IMR-90 (cell line): ENCODE results near the gene VAMP8. TPM values are rescaled to one million over a fixed set of nuclear protein-coding genes. Genes with fewer than 3 reads are reported as not detected.
A peak's percentile ranks its signal among the peaks of the same experiment; 100 is the strongest.

Source experiments
- ATAC-seq: fragments of 200-7000 bp; cut with Tn5 transposase; 2 replicates; pipeline ENCODE4 v1.9.1; 2020; ENCODE audit warnings: low read depth, mild to moderate bottlenecking, moderate library complexity
- BruUV-seq: library from RNA; stranded (reverse); fragments of 400-500 nt; replicated peaks from 2 replicates; lab custom pipeline; 2021; lab: Mats Ljungman, UMichigan
- CTCF ChIA-PET: fragments of 300-600 bp; formaldehyde crosslinking; extraction: SDS; loops from one replicate; lab custom pipeline; 2021; ENCODE audit warnings: antibody characterized with exemption; lab: Yijun Ruan, JAX
- POLR2A ChIA-PET: fragments of 300-600 bp; sonication (Branson Sonifier 250); formaldehyde crosslinking; loops from one replicate; lab custom pipeline; 2022; ENCODE audit warnings: antibody characterized with exemption; ENCODE audit not compliant: unreplicated experiment; lab: Charles Lee
- DNase-seq: peaks from one replicate; pipeline ENCODE4 v3.0.0; 2013
- H2AFZ ChIP-seq: replicated peaks from 2 replicates; pipeline ENCODE3; 2013; ENCODE audit warnings: low read length, mild to moderate bottlenecking; ENCODE audit not compliant: poor library complexity
- H2AK5ac ChIP-seq: 2 replicates; pipeline ENCODE4 v1.6.1; 2013; ENCODE audit warnings: low read depth, low read length, inconsistent platforms
- H2AK9ac ChIP-seq: replicated peaks from 2 replicates; pipeline ENCODE3; 2013; ENCODE audit warnings: mild to moderate bottlenecking, low read depth, low read length, moderate library complexity; ENCODE audit not compliant: poor library complexity
- H2BK120ac ChIP-seq: 2 replicates; pipeline ENCODE4 v1.6.1; 2013; ENCODE audit warnings: low read depth, low read length, inconsistent platforms
- H2BK15ac ChIP-seq: 3 replicates; pipeline ENCODE4 v1.6.1; 2013; ENCODE audit warnings: low read depth, low read length, inconsistent platforms
- H2BK20ac ChIP-seq: 2 replicates; pipeline ENCODE4 v1.6.1; 2013; ENCODE audit warnings: low read depth, mild to moderate bottlenecking, inconsistent platforms, low read length, moderate library complexity
- H2BK5ac ChIP-seq: 2 replicates; pipeline ENCODE4 v1.6.1; 2013; ENCODE audit warnings: mild to moderate bottlenecking, low read depth, low read length, inconsistent platforms; ENCODE audit not compliant: poor library complexity, severe bottlenecking
- H3K14ac ChIP-seq: replicated peaks from 2 replicates; pipeline ENCODE4 v1.6.1; 2013; ENCODE audit warnings: low read depth, low read length, inconsistent platforms
- H3K18ac ChIP-seq: 2 replicates; pipeline ENCODE4 v1.6.1; 2013; ENCODE audit warnings: low read depth, low read length, control low read depth
- H3K23ac ChIP-seq: 2 replicates; pipeline ENCODE4 v1.6.1; 2013; ENCODE audit warnings: low read depth, low read length, inconsistent platforms
- H3K27ac ChIP-seq: 2 replicates; pipeline ENCODE4 v1.5.1; 2013; ENCODE audit warnings: mild to moderate bottlenecking, control low read depth, low read length; ENCODE audit not compliant: insufficient read depth
- H3K27me3 ChIP-seq: 2 replicates; pipeline ENCODE4 v1.6.1; 2013; ENCODE audit warnings: low read length; ENCODE audit not compliant: control insufficient read depth, insufficient read depth
- H3K36me3 ChIP-seq: 2 replicates; pipeline ENCODE4 v1.6.1; 2013; ENCODE audit warnings: low read length, mixed read lengths; ENCODE audit not compliant: control insufficient read depth, insufficient read depth
- H3K4ac ChIP-seq: 2 replicates; pipeline ENCODE4 v1.6.1; 2013; ENCODE audit warnings: low read depth, low read length, inconsistent platforms
- H3K4me1 ChIP-seq: 2 replicates; pipeline ENCODE4 v1.6.1; 2013; ENCODE audit warnings: low read length, mixed read lengths; ENCODE audit not compliant: control insufficient read depth, insufficient read depth
- H3K4me2 ChIP-seq: 2 replicates; pipeline ENCODE4 v1.6.1; 2013; ENCODE audit warnings: low read depth, mild to moderate bottlenecking, control low read depth, low read length, moderate library complexity
- H3K4me3 ChIP-seq: 2 replicates; pipeline ENCODE4 v1.5.1; 2013; ENCODE audit warnings: low read depth, mild to moderate bottlenecking, control low read depth, low read length, moderate library complexity; ENCODE audit not compliant: insufficient read depth
- H3K56ac ChIP-seq: 2 replicates; pipeline ENCODE4 v1.6.1; 2013; ENCODE audit warnings: low read length, inconsistent platforms; ENCODE audit not compliant: insufficient read depth; ENCODE audit errors: extremely low read depth
- H3K79me1 ChIP-seq, 2 experiments: 2 replicates each; pipeline ENCODE4 v1.6.1; 2013; ENCODE audit warnings: low read length in 2 of 2, inconsistent platforms in 1 of 2, low read depth in 1 of 2
- H3K9ac ChIP-seq: 2 replicates; pipeline ENCODE4 v1.6.1; 2013; ENCODE audit warnings: low read depth, low read length, control low read depth
- H3K9me1 ChIP-seq: 2 replicates; pipeline ENCODE4 v1.6.1; 2013; ENCODE audit warnings: low read length, inconsistent platforms; ENCODE audit not compliant: insufficient read depth
- H3K9me3 ChIP-seq: 2 replicates; pipeline ENCODE4 v1.6.1; 2013; ENCODE audit warnings: low read length; ENCODE audit not compliant: control insufficient read depth, insufficient read depth
- H4K20me1 ChIP-seq: 2 replicates; pipeline ENCODE4 v1.6.1; 2013; ENCODE audit warnings: low read length, inconsistent platforms; ENCODE audit not compliant: insufficient read depth
- H4K5ac ChIP-seq: 2 replicates; pipeline ENCODE4 v1.6.1; 2013; ENCODE audit warnings: mild to moderate bottlenecking, low read depth, low read length, control low read depth
- H4K8ac ChIP-seq, 2 experiments: 2 replicates each; pipeline ENCODE4 v1.6.1; 2013; ENCODE audit warnings: low read depth in 2 of 2, low read length in 2 of 2, control low read depth in 1 of 2, inconsistent platforms in 1 of 2
- H4K91ac ChIP-seq: 2 replicates; pipeline ENCODE4 v1.6.1; 2013; ENCODE audit warnings: low read depth, low read length, inconsistent platforms; ENCODE audit not compliant: insufficient read depth
- CEBPB ChIP-seq: IDR thresholded peaks from 2 replicates; pipeline ENCODE4 v1.6.1; 2012; ENCODE audit warnings: low read depth, low read length, improper control_type of control experiment
- CTCF ChIP-seq: conservative IDR thresholded peaks from 2 replicates; pipeline ENCODE4 v1.5.1; 2012; ENCODE audit warnings: mild to moderate bottlenecking, low read depth, low read length, improper control_type of control experiment
- ELK1 ChIP-seq: fragments of 150-350 bp; IDR thresholded peaks from 2 replicates; pipeline ENCODE4 v1.6.1; 2016; ENCODE audit warnings: low read depth, mild to moderate bottlenecking, low read length, moderate library complexity, borderline replicate concordance
- FOS ChIP-seq: fragments of 150-350 bp; IDR thresholded peaks from 2 replicates; pipeline ENCODE4 v1.6.1; 2016; ENCODE audit warnings: low read depth, low read length
- MAFK ChIP-seq: IDR thresholded peaks from 2 replicates; pipeline ENCODE4 v1.6.1; 2012; ENCODE audit warnings: low read depth, low read length, improper control_type of control experiment
- MAZ ChIP-seq: IDR thresholded peaks from 2 replicates; pipeline ENCODE4 v1.6.1; 2012; ENCODE audit warnings: low read depth, mild to moderate bottlenecking, low read length, improper control_type of control experiment, moderate library complexity, borderline replicate concordance
- MXI1 ChIP-seq: IDR thresholded peaks from 2 replicates; pipeline ENCODE4 v1.6.1; 2012; ENCODE audit warnings: low read depth, mild to moderate bottlenecking, low read length, moderate library complexity, borderline replicate concordance
- NFE2L2 ChIP-seq: fragments of 150-350 bp; IDR thresholded peaks from 2 replicates; pipeline ENCODE4 v1.6.1; 2016; ENCODE audit warnings: low read depth, mild to moderate bottlenecking, low read length
- POLR2A ChIP-seq: IDR thresholded peaks from 2 replicates; pipeline ENCODE4 v1.6.1; 2012; ENCODE audit warnings: mild to moderate bottlenecking, low read depth, low read length
- RAD21 ChIP-seq: IDR thresholded peaks from 2 replicates; pipeline ENCODE4 v1.6.1; 2012; ENCODE audit warnings: low read length, improper control_type of control experiment
- RCOR1 ChIP-seq: IDR thresholded peaks from 2 replicates; pipeline ENCODE4 v1.6.1; 2012; ENCODE audit warnings: mild to moderate bottlenecking, low read length, improper control_type of control experiment; ENCODE audit not compliant: insufficient replicate concordance
- SMC3 ChIP-seq: fragments of 150-350 bp; IDR thresholded peaks from 2 replicates; pipeline ENCODE4 v1.6.1; 2016; ENCODE audit warnings: low read depth, mild to moderate bottlenecking, antibody characterized with exemption, low read length, moderate library complexity
- WGBS, 2 experiments: methylation state at CpG; one replicate each; pipeline versions ENCODE4 v1.1.5 to v1.1.7; 2013; ENCODE audit warnings: missing lambda C conversion rate in 2 of 2; ENCODE audit not compliant: insufficient read length in 1 of 2; ENCODE audit errors: extremely low coverage in 2 of 2; 5-methylcytosine and 5-hydroxymethylcytosine counted together
- dilution Hi-C: fragments of 300-500 bp; cut with HindIII; formaldehyde crosslinking; loops from one replicate; pipeline ENCODE4 v1.14.3; 2018; ENCODE audit warnings: low sequenced_read_pairs; ENCODE audit not compliant: unreplicated experiment
- in situ Hi-C: fragments of 300-500 bp; cut with MboI; formaldehyde crosslinking; loops from 3 replicates; pipeline ENCODE4 v1.14.3; 2019; ENCODE audit warnings: low sequenced_read_pairs, inconsistent platforms, mixed read lengths
- intact Hi-C: fragments of 100-400 bp; cut with micrococcal nuclease; formaldehyde crosslinking; loops from 2 replicates; pipeline ENCODE4 v1.10.0; 2022
- polyA plus RNA-seq, 3 experiments: library from polyadenylated mRNA; depleted of rRNA; stranded (reverse); fragments of >200 nt; gene quantifications; 2 replicates each; pipeline ENCODE4 v1.2.3, GENCODE V29; 2012; ENCODE audit warnings: low replicate concordance in 1 of 3
- total RNA-seq: library from RNA; depleted of rRNA; stranded (reverse); fragments of >200 nt; gene quantifications from 2 replicates; pipeline ENCODE4 v1.2.3, GENCODE V29; 2012
- TF ChIP-seq, protein P1 (sequence below): fragments of 150-350 bp; IDR thresholded peaks from 2 replicates; pipeline ENCODE4 v1.6.1; 2017; ENCODE audit warnings: mild to moderate bottlenecking, antibody characterized with exemption, low read length, low read depth

Gene VAMP8
- total and polyA plus RNA-seq, 2 of the 4 experiments (the other 2 are of a cell fraction), result 0.90 to 1.9 TPM

- Histone ChIP-seq H3K4me3 (no peak overlapping the region), H4K5ac (peak overlapping the region; percentile 26; the same call in 1 of the 2 replicates), H3K36me3 (no peaks in the 10 kb centered on the region), H4K91ac (peak overlapping the region; percentile 57), H4K8ac (peak overlapping the region; percentile 65 to 66; a peak in 3 of 4 replicates), H3K4ac (peak overlapping the region; percentile 47), H3K9me1 (peaks cover 3% of the 10 kb centered on the region; the same call in 1 of the 2 replicates), H2AK5ac (no peak overlapping the region), H3K27me3 (no peaks in the 10 kb centered on the region), H3K79me1 (no peaks in the 10 kb centered on the region), H3K23ac (no peak overlapping the region), H3K4me2 (no peak overlapping the region), H3K9me3 (no peaks in the 10 kb centered on the region), H2BK120ac (peak overlapping the region; percentile 71), H3K14ac (peak overlapping the region; percentile 28; the same call in 1 of the 2 replicates), H3K9ac (peak overlapping the region; percentile 13; the same call in 1 of the 2 replicates), H2AK9ac (peak overlapping the region; percentile 10), H4K20me1 (no peaks in the 10 kb centered on the region), H3K27ac (peak overlapping the region; percentile 68; the same call in 1 of the 2 replicates), H3K4me1 (peaks cover 17% of the 10 kb centered on the region; the same call in 1 of the 2 replicates), H2BK20ac (peak overlapping the region; percentile 52; the same call in 1 of the 2 replicates), H3K56ac (no peak overlapping the region), H2BK5ac (no peak overlapping the region), H2BK15ac (peak overlapping the region; percentile 61; the same call in 1 of the 3 replicates), H2AFZ (peak overlapping the region; percentile 17), H3K18ac (peak overlapping the region; percentile 16; the same call in 1 of the 2 replicates)
- peak; percentile 59 for ATAC-seq
- WGBS, 2 experiments, result 83% methylated on average over 5 of the region's 19 CpGs; no CpG with 5 or more reads in 1 of the 2 experiments
- in situ Hi-C loops (no loop called here), intact Hi-C loops (no loop called here), dilution Hi-C loops (no loop called here)
- DNase-seq, result no peak
- BruUV-seq, result no TSS peak
- CTCF ChIA-PET, result interaction anchor here (0.5 to 1.1 kb wide), 4 partner anchors 12 to 391 kb away, joined by 3 to 4 read pairs (median 3); no protein-coding TSS in a partner anchor
- POLR2A ChIA-PET, result no interaction called here
- TF ChIP-seq RCOR1, result no peak
- TF ChIP-seq MAZ, result no peak
- no peak for TF ChIP-seq NFE2L2
- no peak for TF ChIP-seq MAFK
- no peak for TF ChIP-seq POLR2A
- TF ChIP-seq ELK1, result no peak
- no peak for TF ChIP-seq MXI1
- no peak for TF ChIP-seq RAD21
- TF ChIP-seq CEBPB, result no peak
- TF ChIP-seq, protein P1, sequence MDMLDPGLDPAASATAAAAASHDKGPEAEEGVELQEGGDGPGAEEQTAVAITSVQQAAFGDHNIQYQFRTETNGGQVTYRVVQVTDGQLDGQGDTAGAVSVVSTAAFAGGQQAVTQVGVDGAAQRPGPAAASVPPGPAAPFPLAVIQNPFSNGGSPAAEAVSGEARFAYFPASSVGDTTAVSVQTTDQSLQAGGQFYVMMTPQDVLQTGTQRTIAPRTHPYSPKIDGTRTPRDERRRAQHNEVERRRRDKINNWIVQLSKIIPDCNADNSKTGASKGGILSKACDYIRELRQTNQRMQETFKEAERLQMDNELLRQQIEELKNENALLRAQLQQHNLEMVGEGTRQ, result no peak
- TF ChIP-seq SMC3, result no peak
- no peak for TF ChIP-seq FOS
- no peak for TF ChIP-seq CTCF
These were observed 1.1 kb downstream of the VAMP8 start for GRCh38 chr2:85578243-85579180.
